Keratinocyte (primary cell): ENCODE data around the gene CNNM1.

ENCODE experiments used
- CTCF ChIP-seq, 3 experiments: IDR thresholded peaks in 1 of 3; conservative IDR thresholded peaks in 1 of 3; optimal IDR thresholded peaks in 1 of 3; 2 replicates in 2 of 3; 3 replicates in 1 of 3; pipeline versions ENCODE3 to v1.5.1; 2011; ENCODE audit warnings: low read length in 3 of 3, mild to moderate bottlenecking in 3 of 3, moderate library complexity in 2 of 3, control low read depth in 1 of 3, inconsistent platforms in 1 of 3; ENCODE audit not compliant: insufficient read depth in 2 of 3; ENCODE audit errors: extremely low read depth in 1 of 3
- EZH2 ChIP-seq: IDR thresholded peaks from one replicate; pipeline ENCODE4 v1.6.1; 2012; ENCODE audit warnings: inconsistent platforms, mild to moderate bottlenecking, low read length, moderate library complexity

- no peak for TF ChIP-seq CTCF (optimal IDR thresholded peaks at IDR 0.05 in 1 of 3, IDR thresholded peaks at IDR 0.05 in 1 of 3, conservative IDR thresholded peaks at IDR 0.05 in 1 of 3; ENCODE audit: extremely low read depth in 1 of 3, insufficient read depth in 2 of 3, low read length in 3 of 3)
- TF ChIP-seq EZH2, result no peak
These were observed 96.0 kb downstream of the CNNM1 start for GRCh38 chr10:99425204-99425603.
